NCI-H510A (cell line): ENCODE data around the gene TOP2A.

Experiments
- DNase-seq: peaks from one replicate; lab custom pipeline; 2025; lab: John Stamatoyannopoulos, UW

The TOP2A gene, protein sequence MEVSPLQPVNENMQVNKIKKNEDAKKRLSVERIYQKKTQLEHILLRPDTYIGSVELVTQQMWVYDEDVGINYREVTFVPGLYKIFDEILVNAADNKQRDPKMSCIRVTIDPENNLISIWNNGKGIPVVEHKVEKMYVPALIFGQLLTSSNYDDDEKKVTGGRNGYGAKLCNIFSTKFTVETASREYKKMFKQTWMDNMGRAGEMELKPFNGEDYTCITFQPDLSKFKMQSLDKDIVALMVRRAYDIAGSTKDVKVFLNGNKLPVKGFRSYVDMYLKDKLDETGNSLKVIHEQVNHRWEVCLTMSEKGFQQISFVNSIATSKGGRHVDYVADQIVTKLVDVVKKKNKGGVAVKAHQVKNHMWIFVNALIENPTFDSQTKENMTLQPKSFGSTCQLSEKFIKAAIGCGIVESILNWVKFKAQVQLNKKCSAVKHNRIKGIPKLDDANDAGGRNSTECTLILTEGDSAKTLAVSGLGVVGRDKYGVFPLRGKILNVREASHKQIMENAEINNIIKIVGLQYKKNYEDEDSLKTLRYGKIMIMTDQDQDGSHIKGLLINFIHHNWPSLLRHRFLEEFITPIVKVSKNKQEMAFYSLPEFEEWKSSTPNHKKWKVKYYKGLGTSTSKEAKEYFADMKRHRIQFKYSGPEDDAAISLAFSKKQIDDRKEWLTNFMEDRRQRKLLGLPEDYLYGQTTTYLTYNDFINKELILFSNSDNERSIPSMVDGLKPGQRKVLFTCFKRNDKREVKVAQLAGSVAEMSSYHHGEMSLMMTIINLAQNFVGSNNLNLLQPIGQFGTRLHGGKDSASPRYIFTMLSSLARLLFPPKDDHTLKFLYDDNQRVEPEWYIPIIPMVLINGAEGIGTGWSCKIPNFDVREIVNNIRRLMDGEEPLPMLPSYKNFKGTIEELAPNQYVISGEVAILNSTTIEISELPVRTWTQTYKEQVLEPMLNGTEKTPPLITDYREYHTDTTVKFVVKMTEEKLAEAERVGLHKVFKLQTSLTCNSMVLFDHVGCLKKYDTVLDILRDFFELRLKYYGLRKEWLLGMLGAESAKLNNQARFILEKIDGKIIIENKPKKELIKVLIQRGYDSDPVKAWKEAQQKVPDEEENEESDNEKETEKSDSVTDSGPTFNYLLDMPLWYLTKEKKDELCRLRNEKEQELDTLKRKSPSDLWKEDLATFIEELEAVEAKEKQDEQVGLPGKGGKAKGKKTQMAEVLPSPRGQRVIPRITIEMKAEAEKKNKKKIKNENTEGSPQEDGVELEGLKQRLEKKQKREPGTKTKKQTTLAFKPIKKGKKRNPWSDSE (N-terminal part only)

DNA sequence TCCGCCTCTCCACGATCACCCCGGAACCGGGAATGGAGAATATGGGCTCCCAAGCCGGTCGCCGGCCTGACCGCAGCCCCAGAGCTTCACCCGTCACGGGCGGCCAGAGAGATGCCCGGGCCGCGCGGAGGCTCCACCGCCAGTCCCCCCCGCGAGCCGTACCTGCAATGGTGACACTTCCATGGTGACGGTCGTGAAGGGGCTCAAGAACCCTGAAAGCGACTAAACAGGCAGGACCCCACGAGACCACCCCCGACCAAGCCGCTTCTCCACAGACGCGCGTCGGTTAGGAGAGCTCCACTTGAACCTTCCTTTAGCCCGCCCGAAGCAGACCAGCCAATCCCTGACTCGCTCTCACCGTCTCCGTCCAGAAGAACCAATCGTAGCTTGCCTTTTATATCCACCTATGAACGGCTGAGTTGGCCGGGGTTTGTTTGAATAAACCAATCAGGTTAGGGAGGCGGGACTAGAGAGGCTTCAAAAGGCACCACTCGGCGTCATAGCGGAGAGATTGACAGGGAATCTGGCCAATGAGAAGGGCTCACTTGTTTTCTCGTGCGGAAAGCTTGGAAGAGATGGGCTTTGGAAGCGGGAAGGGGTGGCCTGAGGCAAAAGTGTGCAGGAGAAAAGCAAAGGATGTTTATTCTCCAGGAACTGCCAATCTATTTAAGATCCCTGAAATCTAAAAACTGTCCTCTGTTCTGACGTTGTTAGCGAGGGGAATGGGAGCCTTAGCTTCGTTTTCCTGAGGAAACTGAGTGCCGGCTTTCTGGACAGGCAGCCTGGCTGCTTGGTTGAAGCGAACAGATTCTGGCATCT, at the start of gene TOP2A:
TOP2A (minus strand) TSS at position 288 of the 819 bp plus-strand sequence; CDS start at position 183, 105 bp downstream.
- peak; percentile 99 for DNase-seq

DNA sequence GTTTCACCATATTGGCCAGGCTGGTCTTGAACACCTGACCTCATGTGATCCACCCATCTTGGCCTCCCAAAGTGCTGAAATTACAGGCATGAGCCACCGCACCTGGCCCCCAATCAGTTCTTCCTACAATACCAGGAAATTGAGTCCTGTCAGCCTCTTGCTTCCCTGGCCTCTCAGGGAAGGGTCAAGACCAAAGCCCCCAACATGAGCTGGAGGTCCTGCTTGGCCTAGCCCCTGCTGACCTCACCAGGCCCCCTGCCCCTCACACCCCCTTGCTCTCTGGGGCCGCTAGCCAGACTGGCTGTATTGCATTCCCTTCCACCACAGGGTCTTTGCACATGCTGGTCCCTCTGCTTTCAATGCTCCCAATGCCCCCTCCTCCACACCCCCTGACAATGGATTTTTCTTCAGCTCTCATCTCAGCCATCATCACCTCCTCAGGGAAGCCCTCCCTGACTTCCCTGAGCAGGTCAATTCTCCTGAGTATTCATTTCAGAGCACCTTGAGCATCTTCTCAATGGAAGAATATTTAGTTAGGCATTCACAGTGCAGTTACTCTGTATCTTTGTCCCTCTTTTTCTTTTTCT, 49.7 kb upstream of the TOP2A start:
- no peak for DNase-seq

DNA sequence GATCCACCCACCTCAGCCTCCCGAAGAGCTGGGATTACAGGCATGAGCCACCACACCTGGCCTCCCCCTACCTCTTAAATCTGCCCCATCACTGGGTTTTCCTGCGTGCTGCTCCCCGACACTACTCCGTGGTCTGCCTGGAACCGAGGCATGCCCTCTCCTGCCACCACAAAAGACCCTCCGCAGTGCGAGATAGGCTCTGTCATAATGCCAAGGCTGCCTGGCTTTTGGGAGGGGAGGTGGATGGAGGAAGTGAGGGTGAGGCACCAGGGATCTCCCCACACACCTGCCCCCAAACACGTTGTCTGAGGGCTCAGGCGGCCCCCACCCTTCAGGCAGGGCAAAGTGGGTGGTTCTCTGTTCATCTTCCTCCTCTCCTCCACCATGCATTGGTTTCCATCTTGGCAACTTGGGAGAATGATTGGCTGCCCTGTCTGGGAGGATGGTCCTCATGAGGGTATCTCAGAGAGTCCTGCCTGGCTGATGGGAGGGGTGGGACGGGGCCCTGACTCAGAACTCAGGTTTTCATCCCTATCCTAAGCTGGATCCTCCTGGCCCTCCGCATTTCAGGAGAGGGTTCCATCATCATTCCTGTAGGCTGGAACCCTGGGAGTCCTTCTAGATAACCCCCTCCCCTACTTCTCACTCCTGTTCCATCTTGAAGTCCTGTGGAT, 48.7 kb upstream of the TOP2A start:
- DNase-seq, result no peak

DNA sequence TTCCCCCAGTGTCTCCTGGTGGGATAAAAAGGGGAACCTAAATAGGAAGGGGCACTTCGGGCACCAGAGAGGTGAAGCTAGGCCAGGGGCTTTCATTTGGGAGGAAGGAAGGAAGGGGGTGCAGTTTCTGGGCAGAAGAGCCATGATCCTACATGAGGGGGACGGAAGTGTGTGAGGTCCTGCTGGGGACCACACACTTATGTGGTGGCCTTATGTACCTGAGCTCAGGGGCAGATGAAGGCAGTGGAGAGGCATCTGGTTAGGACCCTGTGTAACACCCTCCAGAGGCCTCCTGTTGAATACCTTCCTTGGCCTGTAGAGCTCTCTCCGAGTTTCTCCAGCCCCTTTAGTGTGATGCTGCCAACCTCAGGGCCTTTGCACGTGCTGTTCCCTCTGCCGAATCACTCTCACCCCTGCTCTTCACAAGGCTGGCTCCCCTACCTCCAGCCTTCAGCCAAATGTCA, 46.7 kb upstream of the TOP2A start:
- DNase-seq, result no peak

DNA sequence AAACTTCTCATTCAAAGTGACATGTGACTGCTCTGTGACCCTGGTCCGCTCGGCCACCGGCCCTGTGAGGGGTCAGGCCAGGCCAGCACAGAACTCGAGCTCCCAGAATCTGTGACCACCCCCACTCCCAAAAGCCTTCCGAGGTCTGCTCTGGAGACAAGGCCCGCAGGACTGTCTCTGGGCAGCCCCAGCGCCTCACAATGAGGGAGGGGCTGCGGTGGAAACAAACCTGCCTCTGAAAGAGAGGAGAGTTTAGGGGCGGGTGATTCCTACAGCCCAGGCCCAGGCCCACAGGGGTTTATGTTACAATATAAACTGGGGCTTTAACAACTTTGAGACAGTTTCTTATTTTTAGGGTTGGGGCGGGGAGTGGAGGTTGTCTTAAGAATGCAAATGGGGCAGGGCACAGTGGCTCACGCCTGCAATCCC, 45.4 kb upstream of the TOP2A start:
- no peak for DNase-seq

DNA sequence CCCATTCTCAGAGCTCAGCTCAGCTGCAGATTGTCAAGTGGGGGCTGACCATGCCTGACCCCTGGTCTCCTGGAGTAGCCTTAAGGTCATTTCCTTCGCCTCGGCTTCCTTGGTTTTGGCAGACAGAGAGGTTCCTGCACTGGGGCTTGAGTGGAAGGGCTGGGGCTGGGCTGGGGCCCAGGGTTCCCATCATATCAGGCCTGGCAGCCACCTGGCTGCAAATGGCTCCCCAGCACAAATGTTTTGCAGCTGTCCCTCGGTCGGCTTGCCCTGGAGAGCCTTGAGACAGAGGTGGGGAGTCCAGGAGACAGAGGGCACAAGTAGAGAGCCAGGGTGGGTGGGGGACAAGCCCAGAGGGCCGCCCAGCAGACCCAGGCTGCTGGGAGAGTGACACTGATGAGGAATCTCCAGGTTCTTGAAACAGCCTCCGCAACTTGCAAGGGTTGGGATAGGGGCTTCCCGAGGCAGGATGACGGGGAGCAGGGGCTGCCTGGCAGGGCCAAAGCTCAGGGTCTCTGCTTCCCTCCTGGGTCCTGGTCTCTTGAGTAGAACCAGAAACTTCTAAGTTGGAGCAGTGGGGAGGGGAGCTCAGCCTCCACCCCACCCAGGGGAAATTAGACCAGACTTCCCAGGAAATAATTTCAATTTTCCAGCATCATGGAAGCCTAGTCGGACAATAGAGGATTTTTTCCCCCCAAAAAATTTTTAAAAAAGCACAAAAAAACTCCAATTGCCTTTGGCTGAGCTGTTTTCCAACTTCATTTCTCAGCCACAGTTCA, 44.8 kb upstream of the TOP2A start:
- no peak for DNase-seq

DNA sequence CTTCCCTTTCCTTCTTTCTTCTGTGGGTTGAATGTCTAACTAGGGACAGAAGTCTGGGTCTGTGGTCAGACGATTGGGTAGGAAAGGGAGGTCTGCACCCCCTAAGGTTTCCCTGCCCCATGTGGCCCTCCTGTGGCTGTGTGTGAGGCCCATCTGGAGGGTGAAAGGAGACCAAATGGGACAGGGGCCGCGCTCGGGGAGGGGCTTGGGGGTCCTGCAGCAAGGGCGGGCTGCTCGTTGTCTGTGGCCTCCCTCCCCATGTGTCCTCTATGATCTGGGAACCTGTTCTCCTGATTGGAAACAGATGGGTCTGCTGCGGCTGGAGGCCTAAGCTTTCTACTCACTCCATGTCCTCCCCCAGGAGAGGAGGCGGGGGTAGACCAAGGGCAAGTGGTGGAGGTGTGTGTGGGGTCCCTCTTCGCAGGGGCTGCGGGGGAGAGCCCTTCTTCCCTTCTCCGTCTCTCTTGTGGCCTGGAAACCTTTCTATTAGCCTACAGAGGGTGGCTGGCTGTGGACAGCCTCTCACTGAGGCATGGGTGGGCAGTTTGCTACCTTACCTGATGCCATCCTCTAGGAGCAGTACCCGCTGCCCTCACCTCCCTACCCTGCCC, 44.1 kb upstream of the TOP2A start:
- DNase-seq, result no peak

DNA sequence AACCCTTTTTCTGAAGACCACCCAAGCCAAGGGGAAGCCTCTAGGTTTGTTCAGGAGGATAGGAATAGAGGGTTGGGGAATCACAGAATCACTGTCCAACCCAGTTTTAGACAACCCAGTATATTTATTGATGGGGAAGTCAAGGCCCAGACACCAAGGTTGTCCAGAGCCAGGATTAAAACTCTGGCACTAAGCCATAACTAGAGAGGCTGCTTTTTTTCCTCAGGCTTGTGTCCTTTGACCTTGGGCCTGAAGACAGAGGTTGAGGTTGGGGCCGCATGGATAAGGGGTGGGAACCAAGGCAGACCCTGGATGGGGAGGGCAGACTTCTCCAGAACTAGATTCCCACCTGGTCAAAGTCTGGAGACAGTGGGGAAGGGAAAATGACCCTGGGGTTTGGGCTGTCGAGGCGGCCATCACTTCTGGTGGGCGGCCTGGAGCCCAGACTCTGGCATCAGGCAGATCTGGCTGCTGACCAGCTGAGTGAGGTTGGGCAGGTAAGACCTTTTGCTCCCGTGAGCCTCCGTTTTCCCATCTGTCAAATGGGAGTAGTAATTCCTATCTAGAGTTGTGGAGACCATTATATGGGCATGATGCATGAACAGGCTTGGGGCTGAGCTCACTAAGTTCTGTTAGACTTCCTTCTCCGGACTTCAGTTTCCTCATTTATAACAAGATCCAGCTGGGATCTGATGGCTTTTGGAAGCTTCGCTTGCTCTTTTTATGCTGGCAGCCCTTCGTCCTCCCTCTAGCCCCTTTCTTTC, 43.5 kb upstream of the TOP2A start:
- no peak for DNase-seq

DNA sequence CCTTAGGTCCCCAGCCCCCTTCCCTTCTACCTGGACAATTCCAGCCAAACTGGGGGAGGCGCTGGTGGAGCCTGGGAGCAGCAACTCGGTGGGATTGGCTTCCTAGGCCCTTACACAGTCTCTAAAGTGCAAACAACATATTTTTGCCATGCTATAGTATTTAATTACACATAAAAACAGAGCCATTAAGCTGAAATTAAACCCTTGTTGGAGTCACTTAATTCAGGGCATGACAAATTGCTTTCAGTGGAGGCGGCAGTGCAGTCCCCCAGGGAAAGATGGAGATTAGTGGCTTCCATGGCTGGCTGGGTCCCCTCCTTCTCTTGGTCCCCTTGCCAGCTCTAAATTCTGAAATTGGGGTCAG, 42.9 kb upstream of the TOP2A start:
- no peak for DNase-seq

DNA sequence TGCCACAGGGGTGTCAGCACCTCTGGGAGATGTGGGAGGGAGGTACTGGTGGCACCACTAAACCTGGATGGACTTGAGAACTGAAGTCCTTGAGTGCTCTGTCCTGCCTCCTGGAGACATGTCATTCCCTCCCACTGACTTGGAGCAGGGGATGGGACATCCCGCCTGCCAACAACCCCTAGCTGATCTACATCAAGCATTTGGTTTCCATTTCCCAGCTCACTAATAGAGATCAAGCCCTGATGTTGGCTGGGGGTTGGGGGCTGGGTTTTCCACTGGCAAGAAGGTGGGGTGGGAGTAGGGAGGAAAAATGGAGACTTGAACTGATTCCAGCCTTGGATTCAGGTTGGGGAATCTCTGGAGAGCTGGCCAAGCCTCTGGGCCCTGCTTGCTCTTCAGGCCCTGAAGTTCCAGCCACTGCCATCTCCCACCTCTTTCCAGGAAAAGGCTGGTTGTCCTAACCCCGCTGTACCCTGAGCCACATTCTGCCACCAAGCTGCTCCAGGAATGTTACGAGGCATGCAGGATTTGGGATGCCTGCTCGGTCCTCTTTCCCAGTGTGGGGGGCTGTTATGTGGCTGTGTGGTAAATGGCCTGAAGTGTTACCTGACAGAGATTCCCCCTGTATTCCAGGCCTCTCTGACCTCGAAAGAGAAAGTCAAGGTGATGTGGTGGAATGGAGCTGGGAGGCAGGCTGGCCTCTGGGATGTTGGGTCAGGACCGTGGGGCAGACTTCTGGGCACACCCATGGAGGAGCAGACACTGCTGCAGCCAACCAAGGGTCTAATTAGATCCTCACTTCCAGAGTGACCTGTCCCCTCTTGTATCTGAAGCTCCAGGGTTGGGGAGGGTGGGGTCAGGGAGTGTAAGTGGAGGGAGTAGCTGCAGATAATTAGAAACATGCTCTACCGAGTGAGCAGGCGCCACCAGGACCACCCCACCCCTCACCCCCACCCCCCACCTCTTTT, 42.2 kb upstream of the TOP2A start:
- no peak for DNase-seq

DNA sequence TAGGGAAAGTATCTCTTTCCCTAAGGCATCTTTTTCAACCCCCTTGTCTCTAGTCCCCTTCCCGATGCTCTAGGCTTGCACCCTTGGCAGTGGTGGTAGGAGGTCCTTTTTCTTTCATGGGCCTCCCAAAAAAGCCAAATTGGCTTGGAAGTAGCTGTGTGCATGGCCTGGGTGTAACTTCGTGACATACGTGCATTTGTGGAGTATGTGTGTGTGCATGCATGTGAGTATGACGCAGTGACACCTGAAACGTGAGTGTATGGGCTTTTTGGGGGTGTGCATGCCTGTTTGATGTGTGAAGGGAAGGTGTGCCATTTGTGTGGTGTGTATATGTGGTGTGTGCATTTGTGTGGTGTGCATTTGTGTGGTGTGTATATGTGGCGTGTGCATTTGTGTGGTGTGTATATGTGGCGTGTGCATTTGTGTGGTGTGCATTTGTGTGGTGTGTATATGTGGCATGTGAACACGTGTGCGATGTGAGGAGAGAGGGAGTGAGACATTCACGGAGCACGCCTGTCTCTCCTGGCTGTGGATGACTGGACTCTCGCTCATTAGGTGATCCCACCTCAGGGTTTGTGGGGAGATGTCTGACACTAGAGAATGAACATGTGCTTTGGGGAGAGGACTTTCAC, 41.3 kb upstream of the TOP2A start:
- DNase-seq, result no peak

DNA sequence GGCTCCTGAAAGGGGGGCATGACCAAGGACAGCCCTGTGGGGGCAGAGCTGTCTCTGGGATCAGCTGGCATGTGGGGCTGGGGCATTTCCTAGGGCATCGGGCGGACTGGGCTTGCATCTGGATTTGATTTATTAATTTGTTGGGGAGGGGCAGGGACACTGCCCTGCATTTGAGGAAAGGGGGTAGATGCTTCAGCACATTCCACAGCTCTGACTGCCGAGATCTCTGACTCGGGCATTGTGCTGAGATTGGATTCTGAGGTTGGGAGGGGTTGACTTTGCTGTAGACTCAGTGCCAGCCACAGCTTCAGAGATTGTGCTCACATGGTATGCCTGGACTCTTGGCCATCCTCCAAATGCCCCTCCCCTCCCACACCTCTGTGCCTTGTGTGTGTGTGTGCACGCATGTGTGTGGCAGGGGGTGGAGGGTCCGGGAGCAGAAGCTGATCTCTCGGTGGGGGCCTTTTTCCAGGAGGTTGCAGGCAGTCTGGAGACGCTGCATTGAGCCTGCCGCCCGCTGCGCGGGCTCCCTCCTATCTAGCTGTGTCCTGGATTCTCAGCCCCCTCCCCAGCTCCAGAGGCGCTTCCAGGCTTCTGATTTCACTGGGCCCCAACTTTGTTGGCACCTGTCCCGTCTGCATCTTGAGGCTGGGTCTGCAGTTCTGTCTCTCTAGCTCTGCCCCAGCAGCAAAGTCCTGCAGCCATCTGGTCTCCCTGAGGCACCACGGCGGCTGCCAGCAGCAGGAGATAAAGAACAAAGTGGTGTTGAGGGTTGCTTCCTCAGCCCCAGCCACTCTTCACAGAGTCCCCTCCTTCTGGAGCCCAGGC, 40.5 kb upstream of the TOP2A start:
- no peak for DNase-seq

DNA sequence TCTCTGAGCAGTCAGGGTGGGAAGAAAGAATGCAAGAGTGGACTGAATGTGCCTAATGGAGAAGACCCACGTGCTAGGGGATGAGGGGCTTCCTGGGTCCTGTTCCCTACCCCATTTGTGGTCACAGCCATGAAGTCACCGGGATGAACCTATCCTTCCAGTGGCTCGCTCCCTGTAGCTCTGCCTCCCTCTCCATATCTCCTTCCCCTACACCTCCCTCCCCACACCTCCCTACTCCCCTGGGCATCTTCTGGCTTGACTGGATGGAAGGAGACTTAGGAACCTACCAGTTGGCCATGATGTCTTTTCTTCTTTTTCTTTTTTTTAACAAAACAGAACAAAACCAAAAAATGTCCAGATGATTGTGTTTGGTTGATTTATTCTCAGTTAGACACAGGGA, 39.7 kb upstream of the TOP2A start:
- no peak for DNase-seq

DNA sequence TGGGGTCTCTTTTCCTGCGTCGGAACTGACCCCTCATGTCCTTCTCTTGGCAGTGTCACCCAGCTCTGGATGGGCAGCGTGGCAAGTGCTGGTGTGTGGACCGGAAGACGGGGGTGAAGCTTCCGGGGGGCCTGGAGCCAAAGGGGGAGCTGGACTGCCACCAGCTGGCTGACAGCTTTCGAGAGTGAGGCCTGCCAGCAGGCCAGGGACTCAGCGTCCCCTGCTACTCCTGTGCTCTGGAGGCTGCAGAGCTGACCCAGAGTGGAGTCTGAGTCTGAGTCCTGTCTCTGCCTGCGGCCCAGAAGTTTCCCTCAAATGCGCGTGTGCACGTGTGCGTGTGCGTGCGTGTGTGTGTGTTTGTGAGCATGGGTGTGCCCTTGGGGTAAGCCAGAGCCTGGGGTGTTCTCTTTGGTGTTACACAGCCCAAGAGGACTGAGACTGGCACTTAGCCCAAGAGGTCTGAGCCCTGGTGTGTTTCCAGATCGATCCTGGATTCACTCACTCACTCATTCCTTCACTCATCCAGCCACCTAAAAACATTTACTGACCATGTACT, 38.8 kb upstream of the TOP2A start:
- no peak for DNase-seq

DNA sequence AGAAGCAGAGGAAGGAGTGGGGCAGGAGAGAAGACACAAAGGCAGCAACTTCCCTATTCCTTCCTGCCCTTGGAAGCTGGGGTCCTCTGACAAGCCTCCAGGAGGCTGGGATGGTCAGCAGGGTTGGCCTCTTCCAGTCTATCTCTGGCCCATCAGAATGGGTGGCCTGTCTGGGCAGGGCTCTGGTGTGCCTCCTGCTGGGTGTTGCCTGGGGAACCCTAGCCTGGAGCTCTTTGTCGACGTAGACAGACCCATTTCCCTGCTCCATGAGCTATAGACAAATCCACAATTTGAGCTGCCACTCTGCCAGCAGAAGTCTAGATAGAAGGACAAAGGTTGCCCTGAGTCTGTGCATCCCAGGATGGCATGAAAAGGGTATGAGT, 36.9 kb upstream of the TOP2A start:
- DNase-seq, result no peak
